ENCODE measurements around the gene RAP1GDS1.
"Not testable (repeated sequence)": the region's sequence is repeated elsewhere in the genome, so short reads cannot be mapped to it uniquely, and the experiment has no call there.

The RAP1GDS1 gene

DNA sequence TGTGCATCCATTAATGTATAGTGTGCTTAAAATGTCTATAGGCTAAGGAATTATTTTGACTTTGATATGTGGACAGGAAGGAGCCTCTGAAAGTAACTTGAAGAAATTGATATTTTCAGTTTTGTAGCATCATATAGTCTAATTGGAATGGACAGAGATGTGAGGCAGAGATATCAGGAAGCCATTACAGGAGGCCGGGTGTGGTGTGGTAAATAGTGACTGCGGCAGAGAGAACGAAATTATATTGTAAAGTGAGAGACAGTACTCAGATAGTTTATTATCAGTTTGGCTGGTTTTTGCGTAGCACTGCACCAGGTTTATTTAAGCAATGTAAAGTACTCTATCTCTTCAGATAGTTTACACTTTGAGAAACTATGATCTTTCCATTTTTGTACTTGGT, 98.5 kb downstream of the RAP1GDS1 start:
- no peak for DNase-seq

DNA sequence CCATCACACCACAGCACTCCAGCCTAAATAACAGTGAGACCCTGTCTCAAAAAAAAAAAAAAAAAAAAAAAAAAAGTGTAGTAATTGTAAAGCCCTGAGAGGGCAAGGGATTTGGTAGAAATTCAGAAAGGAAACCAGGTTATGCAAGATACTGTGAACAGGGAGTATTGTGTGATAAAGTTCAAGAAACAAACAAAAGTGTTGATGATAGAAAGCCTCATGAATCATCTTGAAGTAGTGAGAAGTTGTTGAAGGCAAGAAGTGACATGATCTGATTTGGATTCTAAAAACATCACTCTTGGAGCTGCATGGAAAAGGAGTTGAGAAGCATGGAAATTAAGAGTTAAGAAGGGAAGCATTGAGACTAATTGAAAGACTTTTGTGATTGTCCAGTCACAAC, 102.2 kb downstream of the RAP1GDS1 start:
- DNase-seq = no peak

DNA sequence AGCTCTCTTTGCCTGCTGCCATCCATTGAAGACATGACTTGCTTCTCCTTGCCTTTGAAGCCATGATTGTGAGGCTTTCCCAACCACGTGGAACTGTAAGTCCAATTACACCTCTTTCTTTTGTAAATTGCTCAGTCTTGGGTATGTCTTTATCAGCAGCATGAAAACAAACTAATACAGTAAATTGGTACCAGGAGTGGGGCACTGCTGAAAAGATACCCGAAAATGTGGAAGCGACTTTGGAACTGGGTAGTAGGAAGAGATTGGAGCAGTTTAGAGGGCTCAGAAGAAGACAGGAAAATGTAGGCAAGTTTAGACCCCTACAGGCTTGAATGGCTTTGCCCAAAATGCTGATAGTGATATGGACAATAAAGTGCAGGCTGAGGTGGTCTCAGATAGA, 105.1 kb downstream of the RAP1GDS1 start:
- DNase-seq = not testable (repeated sequence)

DNA sequence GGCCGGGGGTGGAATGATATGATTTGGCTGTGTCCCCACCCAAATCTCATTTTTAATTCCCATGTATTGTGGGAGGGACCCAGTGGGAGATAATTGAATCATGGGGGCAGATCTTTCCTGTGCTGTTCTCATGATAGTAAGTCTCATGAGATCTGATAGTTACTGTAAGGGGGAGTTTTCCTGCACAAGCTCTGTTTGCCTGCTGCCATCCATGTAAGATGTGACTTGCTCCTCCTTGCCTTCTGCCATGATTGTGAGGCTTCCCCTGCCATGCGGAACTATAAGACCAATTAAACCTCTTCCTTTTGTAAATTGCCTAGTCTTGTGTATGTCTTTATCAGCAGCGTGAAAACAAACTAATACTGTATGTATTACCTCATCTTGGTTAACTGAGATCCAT, 106.8 kb downstream of the RAP1GDS1 start:
- not testable (repeated sequence) for DNase-seq

DNA sequence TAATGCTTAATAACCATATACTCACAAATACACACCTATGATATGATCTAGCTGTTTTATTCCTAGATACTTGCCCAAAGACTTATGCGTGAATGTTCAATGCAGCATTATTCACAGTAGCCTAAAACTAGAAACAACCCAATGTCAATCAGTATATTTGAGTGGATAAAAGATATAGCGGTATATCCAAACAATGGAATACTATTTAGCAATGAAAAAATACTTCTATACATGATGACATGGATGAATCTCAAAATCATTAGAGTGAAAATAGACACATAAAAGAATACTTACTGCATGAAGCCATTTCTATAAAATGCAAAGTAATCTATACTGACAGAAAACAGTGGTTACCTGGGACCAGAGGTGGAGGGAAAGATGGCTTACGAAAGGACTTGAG, 108.1 kb downstream of the RAP1GDS1 start:
- no peak for DNase-seq

DNA sequence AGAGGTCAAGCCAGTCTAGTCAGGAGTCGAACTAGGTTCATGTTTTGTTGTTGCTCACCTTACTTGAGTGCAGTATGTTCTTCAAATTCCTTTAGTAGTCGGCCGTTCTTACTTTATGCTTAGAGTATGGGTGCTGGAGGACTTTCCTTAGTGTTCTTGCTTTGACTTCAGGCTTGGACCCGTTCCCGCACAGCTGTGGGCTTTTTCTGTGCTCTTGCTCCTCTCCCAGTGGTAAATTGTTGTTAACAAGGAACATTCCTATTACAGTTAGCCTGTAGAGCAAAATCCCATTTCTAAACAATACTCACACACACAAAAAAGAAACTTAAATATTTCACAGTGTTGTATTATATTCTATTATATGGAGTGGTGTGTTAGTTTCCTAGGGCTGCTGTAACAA, 113.5 kb downstream of the RAP1GDS1 start:
- no peak for DNase-seq

DNA sequence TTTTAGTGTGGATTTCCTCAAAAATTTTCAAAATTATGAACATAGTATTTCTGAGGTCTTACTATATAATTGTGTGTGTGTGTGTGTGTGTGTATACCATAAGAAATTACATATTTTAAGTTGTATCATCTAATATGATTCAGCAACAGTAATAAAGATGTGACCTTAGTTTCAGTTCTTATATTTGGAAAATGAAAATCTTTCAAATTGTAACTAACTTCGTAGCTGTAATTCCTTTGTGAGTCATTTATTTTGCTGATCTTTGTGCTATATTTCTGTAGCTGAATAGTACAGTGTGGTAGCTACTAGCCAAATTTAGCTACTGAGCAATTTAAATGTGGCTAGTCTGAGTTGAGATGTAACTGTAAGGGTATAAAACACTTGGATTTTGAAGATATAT, 116.4 kb downstream of the RAP1GDS1 start:
- DNase-seq = no peak

DNA sequence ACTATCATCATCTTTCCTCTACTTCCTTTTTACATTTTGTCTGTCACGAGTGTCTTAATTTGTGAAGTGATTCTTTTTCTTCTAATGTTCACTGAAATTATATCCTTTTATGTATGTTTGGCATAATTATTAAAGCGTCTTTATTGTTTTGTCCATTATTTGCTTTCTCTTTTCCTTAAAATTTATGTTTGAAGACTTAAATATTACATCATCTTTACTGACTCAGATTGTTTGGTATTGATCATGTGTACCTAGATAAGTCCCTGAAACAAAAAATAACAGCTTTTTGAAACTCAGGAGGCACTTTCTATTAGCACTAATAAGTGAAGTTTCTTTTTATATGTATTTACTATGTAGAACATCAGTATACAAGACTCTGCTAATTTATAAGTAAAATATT, 120.1 kb downstream of the RAP1GDS1 start:
- no peak for DNase-seq

DNA sequence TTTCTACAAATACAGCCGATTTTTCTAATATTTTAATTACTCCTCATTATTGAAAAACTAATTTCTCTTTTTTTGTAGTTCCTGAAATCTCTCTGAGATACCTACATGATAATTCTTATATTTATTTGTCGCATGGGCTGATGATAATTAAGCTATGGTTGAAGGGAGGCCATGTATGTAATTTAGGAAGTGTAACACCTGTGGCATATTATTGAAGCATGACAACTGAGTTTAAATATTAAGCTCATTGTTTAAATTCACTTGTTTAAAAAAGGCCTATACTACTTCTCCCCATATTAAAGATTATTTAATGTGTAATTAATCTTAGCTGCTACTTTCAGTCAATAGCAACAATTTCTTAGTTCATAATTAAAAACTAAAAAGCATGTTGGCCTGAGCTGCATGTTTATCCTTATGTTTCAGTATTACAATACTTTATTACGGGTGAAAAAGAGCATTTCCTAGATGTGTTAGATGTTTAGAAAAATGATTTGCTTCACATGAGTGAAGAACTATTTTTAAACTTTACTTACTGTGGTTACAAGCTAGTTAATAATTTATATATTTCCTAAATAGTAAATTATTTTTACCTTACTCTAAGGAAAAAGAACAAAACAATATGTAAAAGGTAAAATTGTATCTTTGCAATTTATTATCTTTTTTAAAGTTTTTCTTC, 122.4 kb downstream of the RAP1GDS1 start:
- no peak for DNase-seq

DNA sequence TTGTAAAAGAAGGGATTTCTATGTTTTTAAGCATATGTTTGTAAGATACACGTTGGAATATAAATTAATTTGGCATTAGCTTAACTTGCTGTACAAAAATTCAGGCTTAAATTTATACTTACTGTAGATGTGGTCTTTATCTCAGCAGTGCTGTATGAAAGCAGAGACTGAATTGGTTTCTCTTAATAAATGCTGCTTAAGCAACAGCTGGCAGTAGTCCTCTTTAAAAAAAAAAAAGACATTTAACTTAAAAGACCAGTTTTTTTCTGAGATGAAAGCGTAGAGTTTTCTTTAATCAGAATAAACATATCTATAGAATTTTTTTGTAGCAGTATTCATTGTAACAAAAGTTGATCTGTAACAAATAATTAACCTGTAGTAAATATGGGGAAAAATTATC, 124.6 kb downstream of the RAP1GDS1 start:
- no peak for DNase-seq

DNA sequence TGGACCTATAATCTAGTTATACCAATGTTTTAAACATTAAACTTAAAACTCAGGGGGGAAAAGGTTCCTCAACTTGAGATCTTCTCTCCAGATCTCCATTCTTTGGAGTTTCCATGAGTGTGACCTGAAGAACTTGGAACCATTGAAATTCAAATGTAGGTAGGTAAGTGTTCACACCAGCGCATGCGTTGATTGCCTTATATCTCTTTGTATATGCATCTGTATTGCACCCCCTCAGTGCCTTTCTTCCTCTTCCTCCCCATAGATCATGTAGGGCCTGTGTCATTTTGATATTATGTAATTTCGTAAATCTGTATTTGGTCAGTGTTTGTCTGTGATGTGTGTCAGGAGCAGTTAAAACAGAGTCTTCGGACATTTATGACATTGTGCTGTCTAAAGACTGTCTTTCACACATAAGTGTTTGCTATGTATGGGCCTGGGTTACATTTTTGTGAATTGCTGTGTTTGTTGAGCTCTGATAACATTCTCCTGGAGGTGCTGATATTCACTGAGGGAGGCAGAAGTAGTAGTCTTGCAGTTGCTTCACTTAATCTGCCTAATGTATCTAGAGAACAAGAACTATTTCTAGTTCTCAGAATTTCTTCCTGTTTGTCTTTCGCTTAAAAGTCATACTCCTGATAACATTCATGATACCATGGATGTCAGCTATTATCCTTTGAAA, 126.3 kb downstream of the RAP1GDS1 start:
- no peak for DNase-seq

DNA sequence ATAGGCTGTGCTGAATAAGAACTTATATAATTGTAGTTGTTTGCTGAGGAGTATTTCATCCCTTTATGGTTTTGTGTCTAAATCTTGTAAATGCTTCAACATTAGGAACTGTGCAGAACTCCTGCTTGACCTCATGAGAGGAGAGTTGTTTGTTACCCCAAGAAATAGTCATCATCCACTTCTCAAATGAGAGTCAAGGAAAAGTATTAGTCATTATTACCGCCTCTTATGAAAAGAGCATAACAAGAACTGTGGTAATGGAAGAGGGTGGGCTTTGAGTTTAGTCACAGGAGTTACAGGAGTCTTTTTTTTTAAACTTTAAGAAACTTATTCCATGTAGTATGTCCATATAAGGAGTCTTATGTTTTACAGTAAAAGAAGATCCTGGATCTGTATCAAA, 132.9 kb downstream of the RAP1GDS1 start:
- DNase-seq = no peak

DNA sequence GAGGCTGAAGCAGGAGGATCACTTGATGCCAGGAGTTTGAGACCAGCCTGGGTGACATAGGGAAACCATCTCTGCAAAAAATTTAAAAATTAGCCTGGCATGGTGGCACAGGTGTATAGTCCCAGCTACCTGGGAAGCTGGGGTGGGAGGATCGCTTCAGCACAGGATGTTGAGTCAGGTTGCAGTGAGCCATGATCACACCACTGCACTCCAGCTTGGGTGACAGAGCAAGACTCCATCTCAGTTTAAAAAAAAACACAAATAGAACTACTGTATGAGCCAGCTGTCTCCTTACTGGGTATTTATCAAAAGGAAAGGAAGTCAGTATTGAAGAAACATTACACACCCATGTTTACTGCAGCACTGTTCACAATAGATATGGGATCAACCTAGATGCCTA, 138.7 kb downstream of the RAP1GDS1 start:
- DNase-seq = no peak

DNA sequence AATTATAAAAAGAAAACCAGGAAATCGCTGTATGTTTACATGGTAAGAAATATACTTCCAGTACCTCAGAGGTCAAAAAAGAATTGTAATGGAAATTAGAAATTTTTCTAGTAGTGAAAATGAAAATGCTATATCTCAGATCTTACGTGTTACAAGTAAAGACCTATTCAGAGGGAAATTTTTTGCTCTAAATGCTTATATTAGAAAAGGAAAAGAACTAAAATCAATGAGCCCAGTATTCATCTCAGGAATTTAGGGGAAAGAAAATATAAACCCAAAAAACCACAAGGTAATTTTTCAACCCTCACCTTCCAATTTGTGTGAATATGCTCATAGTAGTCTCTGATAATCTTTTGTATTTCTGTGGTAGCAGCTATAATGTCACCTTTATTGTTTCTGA, 145.6 kb downstream of the RAP1GDS1 start:
- DNase-seq = no peak

DNA sequence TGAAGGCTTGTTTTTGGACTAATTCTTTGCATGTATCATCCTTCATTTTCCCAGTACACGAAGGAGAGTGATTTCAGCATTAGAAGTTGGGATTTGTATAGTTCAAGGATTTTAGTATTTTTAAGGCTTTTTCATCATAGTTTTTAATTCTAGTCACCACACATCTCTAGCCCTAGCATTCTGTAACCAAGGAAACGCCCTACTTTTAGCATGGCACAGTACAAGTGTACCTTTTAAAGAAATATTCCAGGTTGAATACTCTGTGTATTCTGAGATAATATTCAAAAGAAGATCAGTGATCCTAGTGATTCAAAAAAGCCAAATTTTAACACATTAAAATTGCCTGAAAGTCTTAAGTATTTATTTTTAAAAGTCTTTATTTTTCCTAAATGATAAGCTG, 150.5 kb downstream of the RAP1GDS1 start:
- no peak for DNase-seq

DNA sequence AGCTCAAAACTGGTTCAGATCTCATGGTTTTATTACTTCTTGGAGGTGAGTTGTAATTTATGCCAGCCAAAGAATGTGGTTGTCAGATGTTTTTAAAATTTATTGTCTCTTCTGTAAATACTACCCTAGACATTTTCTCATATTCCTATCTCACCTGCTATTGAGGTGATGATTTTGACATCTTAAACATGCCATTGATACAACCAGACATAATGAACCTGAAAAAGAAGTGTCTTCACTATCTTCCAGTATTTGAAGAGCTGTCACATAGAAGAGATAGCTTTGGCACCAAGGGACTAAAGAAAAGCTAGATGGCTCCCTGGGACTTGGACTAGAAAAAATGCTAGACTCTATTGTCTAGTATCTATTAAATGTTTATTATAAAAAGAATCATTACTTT, 155.7 kb downstream of the RAP1GDS1 start:
- DNase-seq = no peak

DNA sequence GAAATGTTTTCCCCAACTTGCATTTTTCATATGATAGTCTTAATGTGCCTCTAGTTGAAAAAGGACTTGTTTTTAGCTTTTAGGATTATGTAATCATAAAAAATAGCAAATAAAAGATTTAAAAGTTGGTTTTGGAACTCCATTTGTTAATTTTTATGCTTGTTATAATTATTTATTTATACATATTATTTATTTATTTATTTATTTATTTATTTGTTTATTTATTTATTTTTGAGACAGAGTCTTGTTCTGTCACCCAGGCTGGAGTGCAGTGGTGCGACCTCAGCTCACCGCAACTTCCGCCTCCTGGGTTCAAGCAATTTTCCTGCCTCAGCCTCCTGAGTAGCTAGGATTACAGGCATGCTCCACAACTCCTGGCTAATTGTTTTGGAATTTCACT, 159.0 kb downstream of the RAP1GDS1 start:
- not testable (repeated sequence) for DNase-seq

DNA sequence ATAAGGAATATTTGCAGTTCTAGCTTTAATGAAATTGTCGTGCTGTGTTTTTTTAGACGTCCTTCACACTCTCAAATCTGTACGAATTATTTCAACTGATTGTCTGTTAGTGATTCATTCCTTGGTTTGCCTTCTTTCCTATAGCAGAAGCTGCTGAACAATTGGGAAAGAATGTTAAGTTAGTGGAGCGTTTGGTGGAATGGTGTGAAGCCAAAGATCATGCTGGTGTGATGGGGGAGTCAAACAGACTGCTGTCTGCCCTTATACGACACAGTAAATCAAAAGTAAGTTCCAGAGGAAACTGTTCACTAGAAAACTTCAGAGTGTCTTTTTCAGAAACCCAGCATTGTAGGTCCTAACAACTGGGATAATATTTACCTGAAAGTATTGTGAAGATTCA, 159.9 kb downstream of the RAP1GDS1 start:
- no peak for DNase-seq

DNA sequence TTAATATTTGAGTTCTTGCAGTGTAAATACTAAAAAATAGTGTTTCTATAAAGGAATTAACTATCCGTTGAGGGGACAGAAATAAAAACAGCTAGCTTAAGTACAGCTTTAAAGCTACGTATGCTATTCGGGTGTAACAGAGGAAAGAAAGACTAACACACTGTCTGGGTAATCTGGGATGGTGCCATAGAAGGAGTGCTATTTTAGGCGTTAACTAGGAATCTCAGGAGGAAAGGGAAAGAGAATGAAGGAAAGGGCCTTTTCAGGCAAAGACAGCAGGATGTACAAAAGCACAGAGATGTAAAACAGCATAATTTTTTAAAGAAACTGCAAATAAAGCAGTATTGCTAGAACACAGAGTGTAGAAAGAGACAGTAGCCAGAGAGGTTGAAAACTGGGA, 161.8 kb downstream of the RAP1GDS1 start:
- DNase-seq = no peak

DNA sequence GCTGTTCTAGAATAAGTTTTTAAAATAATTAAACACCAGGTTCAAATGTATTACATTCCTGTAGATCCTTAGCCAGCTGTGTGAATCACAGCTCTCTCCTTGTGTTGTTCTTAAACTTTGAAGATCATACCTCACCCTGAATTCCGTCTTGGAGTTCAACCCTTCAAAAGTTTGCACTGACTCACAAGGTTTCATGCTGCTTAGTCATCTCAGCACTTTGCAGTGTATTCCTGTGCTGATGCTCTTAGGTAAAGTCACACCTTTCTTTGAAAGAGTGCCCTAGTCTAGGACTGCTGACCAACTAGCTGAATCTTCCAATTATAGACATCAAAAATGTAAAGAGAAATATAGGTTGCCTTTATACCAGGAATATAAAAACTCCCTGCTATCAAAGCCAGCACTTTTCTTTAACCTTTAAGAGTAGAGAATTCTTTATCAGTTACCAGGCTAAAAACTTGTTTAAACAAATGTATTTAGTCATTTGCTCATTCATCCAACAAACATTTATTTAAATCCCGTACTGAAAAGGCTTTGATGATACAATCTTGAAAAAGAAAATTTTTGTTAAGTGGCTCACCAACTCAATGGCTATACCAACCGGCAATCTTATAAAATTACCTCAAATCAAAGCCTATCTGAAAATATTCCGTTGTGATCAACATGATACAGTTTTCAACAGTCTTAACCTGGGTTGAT, 169.7 kb downstream of the RAP1GDS1 start:
- no peak for DNase-seq

DNA sequence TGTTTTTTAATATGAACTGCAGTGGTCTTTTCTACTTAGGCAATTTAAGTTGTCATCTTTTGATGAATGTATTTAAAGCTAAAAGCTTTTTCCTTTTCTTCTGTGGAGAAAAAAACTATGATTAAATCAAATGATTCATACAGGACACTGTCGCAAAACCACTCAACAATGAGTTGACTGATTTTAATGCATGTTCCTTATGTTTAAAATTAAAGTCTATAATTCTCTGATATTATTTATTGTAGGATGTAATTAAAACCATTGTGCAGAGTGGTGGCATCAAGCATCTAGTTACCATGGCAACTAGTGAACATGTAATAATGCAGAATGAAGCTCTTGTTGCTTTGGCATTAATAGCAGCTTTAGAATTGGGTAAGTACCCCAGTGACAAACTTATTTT, 172.5 kb downstream of the RAP1GDS1 start:
- no peak for DNase-seq

DNA sequence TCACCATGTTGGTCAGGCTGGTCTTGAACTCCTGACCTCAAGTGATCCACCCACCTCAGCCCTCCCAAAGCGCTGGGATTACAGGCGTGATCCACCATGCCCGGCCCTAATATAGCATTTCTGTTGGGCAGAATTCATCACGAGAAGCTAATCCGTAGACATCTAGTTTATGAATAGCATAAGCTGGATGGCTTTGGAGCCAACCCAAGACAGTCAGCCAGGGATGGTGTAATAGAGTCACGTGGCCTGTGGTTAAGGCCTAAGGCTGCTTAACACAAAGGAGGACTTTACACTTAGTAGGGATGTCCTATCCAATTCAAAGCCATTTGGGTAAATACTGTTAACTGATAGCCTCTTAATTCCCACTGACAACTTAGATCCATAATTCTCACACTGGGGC, 173.6 kb downstream of the RAP1GDS1 start:
- no peak for DNase-seq

DNA sequence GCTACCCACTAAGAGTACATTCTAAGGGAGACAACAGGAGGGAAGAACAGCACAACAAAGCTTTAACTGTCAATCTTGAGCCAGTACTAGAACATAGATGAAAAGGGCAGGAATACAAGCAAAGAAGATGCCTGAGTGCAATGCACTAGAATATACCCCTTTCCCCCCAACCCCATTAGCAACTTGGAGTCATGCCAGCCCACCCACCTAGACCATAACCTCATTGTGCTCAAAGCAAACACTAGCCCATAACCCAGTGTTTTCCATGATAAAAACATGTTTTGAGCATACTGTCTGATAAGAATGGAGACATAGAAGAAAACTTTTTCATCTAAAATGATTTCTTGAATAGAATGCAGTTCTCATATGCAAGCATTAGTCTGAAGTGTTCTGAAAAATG, 183.2 kb downstream of the RAP1GDS1 start:
- DNase-seq = no peak

Measured in NCI-H1092 treated with DMSO at 0.1 percent for 48 hours (cell line).